ENCODE results near the gene ANK2.

GRCh38 chr4:113260688-113261087 lies 211.2 kb downstream of the ANK2 start:
- TF ChIP-seq EZH2 (IDR thresholded peaks at IDR 0.05; ENCODE audit: insufficient read depth, poor library complexity, severe bottlenecking) (no peak), EZH2phosphoT487 (IDR thresholded peaks at IDR 0.05; ENCODE audit: insufficient read depth, low read depth) (no peak)

Data from GM23248 (cell line).